DMS79 (cell line): ENCODE data around the gene PARD3.
A peak's percentile ranks its signal among the peaks of the same experiment; 100 is the strongest.
"Not testable (repeated sequence)": the region's sequence is repeated elsewhere in the genome, so short reads cannot be mapped to it uniquely, and the experiment has no call there.

Source experiments
- DNase-seq: peaks from one replicate; lab custom pipeline; 2025; lab: John Stamatoyannopoulos, UW

Gene PARD3

GRCh38 chr10:34797155-34797554 lies 17.9 kb downstream of the PARD3 start:
- no peak for DNase-seq

- no peak for DNase-seq
Measured at GRCh38 chr10:34796133-34796532, 19.0 kb downstream of the PARD3 start.

GRCh38 chr10:34795334-34795733 lies 19.8 kb downstream of the PARD3 start:
- DNase-seq = no peak

- DNase-seq = no peak
Measured at GRCh38 chr10:34794835-34795234, 20.3 kb downstream of the PARD3 start.

GRCh38 chr10:34793581-34793980 lies 21.5 kb downstream of the PARD3 start:
- DNase-seq = not testable (repeated sequence)

GRCh38 chr10:34792881-34793280 lies 22.2 kb downstream of the PARD3 start:
- no peak for DNase-seq

GRCh38 chr10:34791947-34792346 lies 23.1 kb downstream of the PARD3 start:
- DNase-seq = no peak

GRCh38 chr10:34791228-34791627 lies 23.9 kb downstream of the PARD3 start:
- DNase-seq = no peak

GRCh38 chr10:34789966-34790506 lies 25.1 kb downstream of the PARD3 start:
- no peak for DNase-seq

GRCh38 chr10:34786464-34786863 lies 28.6 kb downstream of the PARD3 start:
- DNase-seq = no peak

GRCh38 chr10:34781711-34782110 lies 33.4 kb downstream of the PARD3 start:
- DNase-seq = no peak

- DNase-seq = no peak
Measured at GRCh38 chr10:34780818-34781380, 34.2 kb downstream of the PARD3 start.

- no peak for DNase-seq
Measured at GRCh38 chr10:34778237-34778636, 36.9 kb downstream of the PARD3 start.

- DNase-seq = no peak
Measured at GRCh38 chr10:34776090-34776690, 38.9 kb downstream of the PARD3 start.

- no peak for DNase-seq
Measured at GRCh38 chr10:34775044-34775637, 40.0 kb downstream of the PARD3 start.

- peak; percentile 37 for DNase-seq
Measured at GRCh38 chr10:34773636-34774630, 41.2 kb downstream of the PARD3 start.

- DNase-seq = no peak
Measured at GRCh38 chr10:34771525-34771924, 43.6 kb downstream of the PARD3 start.

GRCh38 chr10:34771106-34771505 lies 44.0 kb downstream of the PARD3 start:
- no peak for DNase-seq

- DNase-seq = no peak
Measured at GRCh38 chr10:34769899-34770298, 45.2 kb downstream of the PARD3 start.

- no peak for DNase-seq
Measured at GRCh38 chr10:34768972-34769330, 46.1 kb downstream of the PARD3 start.

- no peak for DNase-seq
Measured at GRCh38 chr10:34768261-34768971, 46.7 kb downstream of the PARD3 start.
